Thymus (tissue), 11 donors: Measurements from ENCODE around the gene PDGFA. TPM values are rescaled to one million over a fixed set of nuclear protein-coding genes. Genes with fewer than 3 reads are reported as not detected.

Experiments used
- DNase-seq, 9 donors: peaks; one replicate each; pipeline ENCODE4 v3.0.0-alpha.2; 2013; ENCODE audit warnings: low spot score in 9 of 9, low read depth in 6 of 9, missing footprints in 1 of 9
- H3K27ac ChIP-seq, 2 donors: one replicate each; pipeline ENCODE4 v1.5.1; 2013; ENCODE audit warnings: control low read depth in 1 of 2, low read depth in 1 of 2, low read length in 1 of 2, mild to moderate bottlenecking in 1 of 2, moderate library complexity in 1 of 2
- H3K27me3 ChIP-seq, 2 donors: one replicate each; pipeline ENCODE4 v1.5.1; 2013; ENCODE audit warnings: low read length in 1 of 2; ENCODE audit not compliant: control insufficient read depth in 2 of 2, insufficient read depth in 1 of 2
- H3K36me3 ChIP-seq, 2 donors: one replicate each; pipeline ENCODE4 v1.5.1; 2013; ENCODE audit warnings: low read length in 1 of 2, mild to moderate bottlenecking in 1 of 2, moderate library complexity in 1 of 2; ENCODE audit not compliant: control insufficient read depth in 2 of 2, insufficient read depth in 2 of 2
- H3K4me1 ChIP-seq, 2 donors: one replicate each; pipeline ENCODE4 v1.5.1; 2013; ENCODE audit warnings: low read length in 2 of 2; ENCODE audit not compliant: control insufficient read depth in 2 of 2, insufficient read depth in 2 of 2
- H3K4me3 ChIP-seq, 2 donors: one replicate each; pipeline ENCODE4 v1.5.1; 2013; ENCODE audit warnings: low read length in 2 of 2, control low read depth in 1 of 2, mild to moderate bottlenecking in 1 of 2
- H3K9me3 ChIP-seq, 2 donors: one replicate each; pipeline ENCODE4 v1.5.1; 2013; ENCODE audit warnings: low read length in 1 of 2, mild to moderate bottlenecking in 1 of 2; ENCODE audit not compliant: control insufficient read depth in 2 of 2, insufficient read depth in 1 of 2
- WGBS: extraction: QIAGEN DNeasy Blood & Tissue Kit; methylation state at CpG from one replicate; pipeline ENCODE4 v1.1.7; 2013; 5-methylcytosine and 5-hydroxymethylcytosine counted together
- polyA plus RNA-seq: library from polyadenylated mRNA; stranded (reverse); fragments of 200-250 nt; gene quantifications from one replicate; pipeline ENCODE4 v1.2.3, GENCODE V29; 2013
- total RNA-seq: library from RNA; stranded (reverse); fragments of 120-200 nt; gene quantifications from one replicate; pipeline ENCODE4 v1.2.4, GENCODE V29; 2013
- donor health status: healthy.

The PDGFA gene
- total and polyA plus RNA-seq, 2 donors = 8.1 to 15.1 TPM

GRCh38 chr7:449324-450019 lies 70.2 kb downstream of the PDGFA start:
- H3K9me3 ChIP-seq = no peaks in the 10 kb centered on the region
- no peaks in the 10 kb centered on the region for H3K36me3 ChIP-seq
- peaks cover 3 to 38% of the 10 kb centered on the region in 2 donors for H3K4me1 ChIP-seq
- no peak overlapping the region for H3K4me3 ChIP-seq
- peak overlapping the region; percentile 22 to 86 for H3K27ac ChIP-seq
- peak in 5 of 9 donors; percentile 22 to 62 (median 32) for DNase-seq
- H3K27me3 ChIP-seq = peaks cover 2 to 45% of the 10 kb centered on the region in 2 donors
- 65% methylated on average over 17 of the region's 17 CpGs for WGBS

DNA sequence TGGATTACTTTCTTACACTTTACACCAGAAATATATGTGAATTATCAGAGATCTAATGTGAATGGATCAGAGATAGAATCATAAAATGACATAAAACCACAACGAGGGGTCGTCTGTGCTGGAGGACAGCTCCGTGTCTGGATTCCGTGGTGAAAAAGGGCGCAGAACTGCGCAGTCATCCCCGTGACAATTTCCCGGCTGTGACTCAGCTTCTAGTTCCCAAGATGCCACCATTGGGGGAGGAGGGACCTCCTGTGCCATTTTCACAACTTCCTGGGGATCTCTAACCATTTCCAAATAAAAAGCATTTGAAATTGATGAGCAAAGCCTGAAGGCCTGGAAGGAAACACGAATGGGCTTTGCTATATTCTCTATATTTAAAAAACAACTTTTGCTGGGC lies 72.1 kb downstream of the PDGFA start:
- no peak overlapping the region for H3K4me3 ChIP-seq
- peaks cover 2 to 27% of the 10 kb centered on the region in 2 donors for H3K27me3 ChIP-seq
- no peak for DNase-seq
- H3K9me3 ChIP-seq = no peaks in the 10 kb centered on the region
- 93% methylated on average over 9 of the region's 9 CpGs for WGBS
- H3K27ac ChIP-seq = no peak overlapping the region
- H3K4me1 ChIP-seq = peaks cover 3 to 31% of the 10 kb centered on the region in 2 donors
- H3K36me3 ChIP-seq = no peaks in the 10 kb centered on the region

Other genes with a start within 250 kb of the PDGFA start
- gene FOXL3, start 229.7 kb downstream of the PDGFA start, total RNA-seq = 0.19 TPM
- not detected for gene FOXL3, start 229.7 kb downstream of the PDGFA start, polyA plus RNA-seq
- gene DNAAF5, start 206.9 kb upstream of the PDGFA start, total RNA-seq = 8.3 TPM
- gene DNAAF5, start 206.9 kb upstream of the PDGFA start, polyA plus RNA-seq = 9.2 TPM
- 15.4 TPM for gene PRKAR1B, start 207.4 kb upstream of the PDGFA start, total RNA-seq
- 13.7 TPM for gene PRKAR1B, start 207.4 kb upstream of the PDGFA start, polyA plus RNA-seq